Pulmonary artery endothelial cell (primary cell): Measurements from ENCODE around the gene NIF3L1. TPM values are rescaled to one million over a fixed set of nuclear protein-coding genes. Genes with fewer than 3 reads are reported as not detected.

Source experiments
- DNase-seq: peaks from one replicate; pipeline ENCODE4 v3.0.0-alpha.2; 2011; ENCODE audit warnings: low read depth, low spot score
- total RNA-seq: library from RNA; depleted of rRNA; stranded (reverse); fragments of >200 nt; gene quantifications from 2 replicates; pipeline ENCODE4 v1.2.3, GENCODE V29; 2014

NIF3L1 gene, protein sequence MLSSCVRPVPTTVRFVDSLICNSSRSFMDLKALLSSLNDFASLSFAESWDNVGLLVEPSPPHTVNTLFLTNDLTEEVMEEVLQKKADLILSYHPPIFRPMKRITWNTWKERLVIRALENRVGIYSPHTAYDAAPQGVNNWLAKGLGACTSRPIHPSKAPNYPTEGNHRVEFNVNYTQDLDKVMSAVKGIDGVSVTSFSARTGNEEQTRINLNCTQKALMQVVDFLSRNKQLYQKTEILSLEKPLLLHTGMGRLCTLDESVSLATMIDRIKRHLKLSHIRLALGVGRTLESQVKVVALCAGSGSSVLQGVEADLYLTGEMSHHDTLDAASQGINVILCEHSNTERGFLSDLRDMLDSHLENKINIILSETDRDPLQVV
- total RNA-seq = 14.6 and 27.0 TPM in 2 replicates

DNA sequence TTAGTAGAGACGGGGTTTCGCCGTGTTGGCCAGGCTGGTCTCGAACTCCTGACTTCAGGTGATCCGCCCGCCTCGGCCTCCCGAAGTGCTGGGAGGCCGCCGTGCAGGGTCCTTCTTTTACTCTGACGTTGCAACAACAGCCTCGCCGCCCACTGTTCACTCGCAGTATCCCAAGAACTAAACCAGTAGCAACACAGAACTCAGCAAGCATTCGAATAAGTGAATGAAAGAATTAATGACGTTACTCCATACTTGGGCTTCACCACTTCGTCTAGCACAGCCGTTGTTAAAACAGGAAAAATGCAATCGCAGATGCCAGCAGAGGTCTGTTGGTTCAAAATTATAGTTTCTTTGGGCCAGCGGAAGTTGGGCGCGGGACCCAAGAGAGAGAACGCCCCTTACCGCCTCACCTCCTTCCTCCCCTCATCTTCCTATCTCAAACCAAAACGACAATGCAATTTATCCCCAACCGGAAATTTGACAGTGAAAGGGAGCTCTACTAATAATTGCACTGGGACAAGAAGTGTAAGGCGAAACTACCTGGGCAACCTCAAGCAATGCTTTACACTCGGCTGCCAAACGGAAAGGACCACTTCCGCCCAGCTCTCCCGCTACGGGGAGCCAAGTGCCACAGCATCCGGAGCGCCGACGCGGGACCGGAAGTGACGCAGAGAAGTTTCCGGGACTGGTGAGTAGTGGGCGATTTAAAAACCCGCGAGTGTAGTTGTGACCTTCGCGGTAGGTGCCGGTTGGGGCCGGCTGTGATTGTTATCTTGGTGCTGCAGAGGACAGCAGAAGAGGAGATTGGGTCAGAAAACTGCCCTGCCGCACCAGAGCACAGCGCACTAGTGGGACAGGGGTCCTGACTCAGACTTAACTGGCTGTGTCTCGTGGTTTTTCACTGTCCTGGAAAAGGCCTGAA, at the start of gene NIF3L1, which contains the start of gene PPIL3:
Gene NIF3L1 (plus strand): TSS at position 668 of the 922 bp plus-strand sequence. CDS start 2,573 bp downstream, outside the sequence.
Gene PPIL3 (minus strand): TSS at position 374 of the 922 bp plus-strand sequence. CDS start 1,462 bp downstream, outside the sequence.
- DNase-seq = peak; percentile 91

DNA sequence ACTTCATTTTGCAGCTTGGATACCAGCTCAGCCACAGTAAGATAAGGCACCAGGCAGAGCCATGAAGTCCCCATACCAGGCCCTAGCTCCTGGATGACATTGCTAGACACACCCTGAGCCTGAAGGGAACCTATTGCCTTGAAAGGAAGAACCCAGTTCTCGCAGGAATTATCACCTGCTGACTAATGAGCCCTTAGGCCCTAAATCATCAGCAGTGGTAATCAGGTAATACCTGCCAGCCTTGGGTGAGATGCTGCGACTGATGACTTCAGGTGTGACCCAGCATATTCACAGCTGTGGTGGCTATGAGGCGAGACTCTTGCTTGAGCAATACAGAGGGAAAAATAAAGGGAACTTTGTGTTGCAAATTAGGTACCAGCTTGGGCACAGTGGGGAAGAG, 49.7 kb upstream of the NIF3L1 start:
- DNase-seq = no peak

DNA sequence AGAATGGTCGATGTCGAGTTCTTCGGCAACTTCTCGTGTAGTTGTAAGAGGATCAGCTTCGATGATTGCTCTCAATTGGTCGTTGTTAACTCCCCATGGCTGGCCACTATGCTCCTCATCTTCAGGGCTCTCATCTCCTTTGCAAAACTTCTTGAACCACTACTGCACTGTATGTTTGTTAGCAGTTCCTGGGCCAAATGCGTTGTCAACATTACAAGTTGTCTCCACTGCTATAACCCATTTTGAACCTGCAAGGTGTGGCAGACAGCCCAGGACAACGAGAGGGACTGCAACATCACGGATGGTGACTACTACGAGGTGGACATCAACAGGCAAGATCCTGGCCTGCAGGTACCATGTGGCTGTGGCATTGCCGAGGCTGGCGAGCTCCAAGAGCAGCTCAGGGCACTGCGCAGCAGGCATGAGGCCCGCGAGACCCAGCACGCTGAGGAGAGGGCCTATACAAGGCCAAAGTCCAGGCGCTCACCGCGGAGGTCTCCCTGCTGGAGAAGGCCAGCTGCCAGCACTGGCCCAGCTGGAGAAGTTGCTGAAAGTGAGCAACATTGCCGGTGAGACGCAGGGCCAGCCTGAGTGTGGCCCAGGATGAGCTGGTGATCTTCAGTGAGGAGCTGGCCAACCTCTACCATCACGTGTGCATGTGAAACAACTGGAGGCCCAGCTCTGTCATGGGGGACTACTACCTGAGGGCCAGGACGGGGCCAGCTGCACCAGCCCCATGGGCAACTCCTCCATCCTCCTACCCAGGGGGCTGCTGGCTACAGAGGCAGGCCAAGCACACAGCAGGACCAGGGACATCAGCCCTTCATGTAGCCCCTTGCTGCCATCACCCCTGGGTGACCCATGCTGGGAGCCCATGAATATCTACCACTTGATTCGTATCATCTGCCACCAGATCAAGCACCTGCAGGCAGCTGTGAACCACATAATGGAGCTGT, 44.9 kb upstream of the NIF3L1 start:
- DNase-seq = no peak

DNA sequence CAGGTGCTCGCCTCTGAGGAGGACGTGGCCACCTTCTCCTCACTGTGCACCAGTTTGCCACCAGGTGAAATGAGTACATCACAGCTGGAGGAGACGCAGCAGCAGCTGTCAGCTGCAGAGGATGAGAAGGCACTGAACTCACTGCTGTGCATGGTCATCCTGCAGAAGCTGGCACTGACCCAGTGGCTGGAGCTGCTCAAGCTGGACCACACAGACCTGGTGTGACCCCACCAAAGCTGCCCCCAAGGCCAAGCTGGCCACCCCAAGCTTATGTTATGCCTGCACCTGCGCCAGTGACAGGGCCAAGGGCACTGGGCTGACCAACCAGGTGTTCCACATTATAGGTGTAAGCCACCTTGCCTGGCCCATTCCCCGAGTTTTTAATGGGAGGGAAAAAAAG, 44.0 kb upstream of the NIF3L1 start:
- no peak for DNase-seq

DNA sequence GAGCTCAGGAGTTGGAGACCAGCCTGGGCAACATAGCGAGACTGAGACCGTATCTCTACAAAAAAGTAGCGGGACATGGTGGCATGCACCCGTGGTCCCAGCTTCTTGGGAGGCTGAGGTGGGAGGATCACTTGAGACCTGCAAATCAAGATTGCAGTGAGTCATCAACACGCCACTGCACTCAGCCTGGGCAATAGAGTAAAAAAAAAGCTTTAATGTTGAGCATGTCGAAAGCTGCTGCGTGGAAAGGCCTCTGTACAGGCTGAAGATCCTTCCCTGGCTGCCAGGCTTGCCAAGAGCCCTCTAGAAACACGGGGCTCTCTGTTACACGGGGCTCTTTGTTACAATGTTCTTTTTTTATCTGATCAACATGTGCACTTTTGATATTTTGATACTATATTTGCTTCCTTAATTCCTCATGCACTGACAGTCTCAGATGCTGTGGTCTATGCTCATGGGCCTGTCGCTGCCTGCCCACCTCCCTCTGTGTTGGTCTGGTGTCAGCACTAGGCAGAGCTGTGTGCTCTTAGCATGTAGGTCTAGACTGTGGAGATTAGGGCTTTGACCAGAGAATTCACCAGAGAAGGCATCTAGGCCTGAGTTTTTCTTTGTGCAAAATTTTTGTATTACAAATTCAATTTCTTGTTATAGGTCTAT, 43.4 kb upstream of the NIF3L1 start:
- no peak for DNase-seq

DNA sequence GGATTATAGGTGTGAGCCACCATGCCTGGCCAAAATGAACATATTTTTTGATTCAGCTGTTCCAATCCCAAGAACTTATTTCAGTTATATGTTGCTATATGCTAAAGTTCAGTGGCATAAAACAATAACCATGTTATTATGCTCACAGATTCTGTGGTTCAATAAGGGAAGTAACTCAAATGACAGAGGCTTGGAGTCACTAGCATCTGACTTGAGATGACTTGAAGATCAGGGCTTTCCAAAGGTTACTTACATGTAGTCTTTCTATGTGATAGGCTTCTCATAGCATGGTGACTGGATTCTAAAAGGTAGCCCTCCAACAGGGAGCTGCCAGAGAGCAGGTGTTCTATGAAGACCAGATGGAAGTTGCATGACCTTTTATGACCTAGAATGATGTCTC, 41.9 kb upstream of the NIF3L1 start:
- no peak for DNase-seq

DNA sequence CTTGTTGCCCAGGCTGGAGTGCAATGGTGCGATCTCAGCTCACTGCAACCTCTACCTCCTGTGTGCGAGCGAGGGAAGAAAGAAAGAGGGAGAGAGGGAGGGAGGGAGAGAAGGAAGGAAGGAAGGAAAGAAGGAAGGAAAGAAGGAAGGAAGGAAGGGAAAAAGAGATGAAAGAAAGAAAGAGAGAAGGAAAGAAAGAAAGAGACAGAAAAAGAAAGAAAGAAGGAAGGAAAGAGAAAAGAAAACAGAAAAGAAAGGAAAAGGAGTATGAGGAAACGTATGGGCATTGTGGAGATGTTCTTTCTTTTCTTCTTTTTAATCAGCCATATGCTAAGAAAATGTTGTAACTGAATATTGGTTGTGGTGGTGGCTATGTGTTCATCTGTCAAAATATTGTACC, 41.2 kb upstream of the NIF3L1 start:
- DNase-seq = no peak

DNA sequence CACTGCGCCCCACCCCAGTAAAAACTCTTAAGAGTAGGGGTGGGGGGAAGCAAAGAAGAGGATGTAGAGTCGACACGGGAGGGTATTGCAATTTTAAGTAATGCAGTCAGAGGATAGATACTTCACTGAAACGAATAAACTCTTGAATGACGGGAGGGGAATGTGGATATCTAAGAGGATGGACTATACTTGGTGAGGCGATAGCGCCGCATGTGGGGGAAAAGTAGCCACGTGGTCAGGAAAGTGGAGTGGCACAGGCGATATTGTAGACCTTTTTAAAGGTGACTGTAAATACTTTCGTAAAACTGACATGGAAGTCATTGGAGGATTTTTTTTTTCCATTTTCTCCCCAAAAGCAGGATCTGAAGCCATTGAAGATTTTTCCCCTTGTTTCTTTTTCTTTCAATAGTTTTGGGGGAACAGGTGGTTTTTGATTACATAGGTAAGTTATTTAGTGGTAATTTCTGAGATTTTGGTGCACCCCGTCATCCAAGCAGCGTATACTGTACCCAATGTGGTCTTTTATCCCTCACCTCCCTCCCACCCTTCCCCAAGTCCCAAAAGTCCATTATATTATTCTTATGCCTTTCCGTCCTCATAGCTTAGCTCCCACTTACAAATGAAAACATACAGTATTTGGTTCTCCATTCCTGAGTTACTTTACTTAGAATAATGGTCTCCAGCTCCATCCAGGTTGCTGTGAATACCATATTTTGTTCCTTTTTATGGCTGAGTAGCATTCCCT, 38.5 kb upstream of the NIF3L1 start:
- DNase-seq = no peak

DNA sequence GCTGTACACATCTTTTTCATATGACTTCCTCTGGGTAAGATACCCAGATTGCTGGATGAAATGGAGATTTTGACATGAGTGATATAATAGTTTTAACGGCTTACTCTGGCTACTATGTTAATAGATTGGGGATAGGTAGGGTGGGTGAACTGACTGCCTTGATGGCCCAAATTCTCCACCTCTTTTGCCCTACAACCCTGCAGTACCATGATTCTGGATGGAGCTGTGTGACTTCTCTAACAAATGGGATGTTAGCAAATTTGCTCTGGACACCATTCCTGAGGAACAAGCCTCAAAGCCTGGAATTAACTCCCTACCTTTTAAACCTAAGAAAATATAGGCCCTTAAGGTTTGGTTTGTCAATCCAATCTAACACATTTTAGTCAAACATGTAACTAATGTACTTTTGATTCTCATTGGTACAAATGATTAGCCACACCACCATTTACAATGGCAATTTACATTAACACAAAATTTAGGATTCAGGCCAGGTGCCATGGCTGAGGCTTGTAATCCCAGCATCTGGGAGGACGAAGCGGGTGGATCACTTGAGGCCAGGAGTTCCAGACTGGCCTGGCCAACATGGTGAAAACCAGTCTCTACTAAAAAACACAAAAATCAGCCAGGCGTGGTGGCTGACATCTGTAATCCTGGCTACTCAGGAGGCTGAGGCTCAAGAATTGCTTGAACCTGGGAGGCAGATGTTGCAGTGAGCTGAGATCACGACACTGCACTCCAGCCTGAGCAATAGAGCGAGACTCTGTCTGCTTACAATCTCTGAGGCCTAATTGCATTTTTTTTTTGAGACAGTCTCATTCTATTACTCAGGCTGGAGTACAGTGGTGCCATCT, 37.5 kb upstream of the NIF3L1 start:
- no peak for DNase-seq

DNA sequence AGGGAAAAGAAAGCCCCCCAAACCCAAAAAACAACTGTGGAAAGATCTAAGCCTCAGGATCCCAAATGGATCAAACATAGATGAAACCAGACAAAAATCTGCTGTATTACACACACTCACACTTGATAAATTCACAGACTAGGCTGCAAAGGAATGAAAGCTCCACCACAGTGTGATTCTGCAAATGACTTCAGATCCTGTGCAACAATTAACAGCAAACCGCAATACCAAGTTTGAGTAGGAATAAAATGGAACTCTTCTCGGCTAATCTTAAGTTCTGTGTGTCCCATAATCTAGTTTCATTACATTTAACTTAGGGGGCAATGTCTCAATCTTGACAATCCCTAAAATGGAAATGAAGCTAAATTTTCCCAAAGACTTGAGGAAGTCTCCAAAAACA, 36.6 kb upstream of the NIF3L1 start:
- no peak for DNase-seq

DNA sequence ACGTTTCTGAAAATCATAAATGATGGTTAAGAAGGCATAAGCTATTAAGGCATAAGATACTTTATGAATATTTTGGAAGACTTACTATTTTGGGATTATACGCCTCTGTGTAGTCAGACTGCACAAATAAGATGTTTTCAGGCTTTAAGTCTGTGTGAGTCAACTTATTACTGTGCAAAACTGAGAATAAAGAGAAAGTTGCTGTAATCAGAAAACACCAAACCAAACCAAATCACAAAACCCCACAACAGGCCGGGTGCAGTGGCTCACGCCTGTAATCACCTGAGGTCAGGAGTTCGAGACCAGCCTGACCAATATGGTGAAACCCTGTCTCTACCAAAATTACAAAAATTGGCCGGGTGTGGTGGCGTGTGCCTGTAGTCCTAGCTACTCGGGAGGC, 32.4 kb upstream of the NIF3L1 start:
- no peak for DNase-seq

DNA sequence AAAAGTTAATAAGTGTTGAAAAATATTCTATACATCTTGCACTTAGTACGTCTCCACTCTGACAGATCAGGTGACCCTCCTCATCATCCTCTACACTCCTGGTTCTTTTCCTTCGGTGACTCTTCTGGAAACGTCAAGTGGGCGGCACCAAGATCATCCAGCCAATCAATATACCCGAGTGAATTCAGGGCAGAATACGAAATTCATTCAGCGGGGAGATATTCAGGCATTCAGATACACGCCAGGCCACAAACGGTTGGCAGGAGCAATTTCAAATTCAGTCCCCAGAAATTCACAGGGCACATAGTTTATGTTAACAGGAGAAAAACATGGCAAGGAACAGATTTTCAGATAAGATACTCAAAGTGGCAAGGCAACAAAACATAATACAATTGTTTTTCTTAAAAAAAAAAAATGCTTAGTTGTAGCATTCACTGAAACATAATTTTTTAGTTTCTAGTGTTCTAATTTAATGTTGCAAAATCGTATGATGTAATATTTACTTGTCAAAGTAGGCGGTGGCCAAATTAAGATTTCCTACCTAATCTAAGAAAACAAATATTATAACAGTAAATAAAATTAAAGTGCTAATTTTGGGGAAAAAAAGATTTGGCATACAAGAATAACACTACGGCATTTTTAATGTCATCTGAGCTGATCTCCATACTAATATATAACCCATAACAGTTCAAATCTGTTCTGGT, 28.9 kb upstream of the NIF3L1 start:
- DNase-seq = no peak

DNA sequence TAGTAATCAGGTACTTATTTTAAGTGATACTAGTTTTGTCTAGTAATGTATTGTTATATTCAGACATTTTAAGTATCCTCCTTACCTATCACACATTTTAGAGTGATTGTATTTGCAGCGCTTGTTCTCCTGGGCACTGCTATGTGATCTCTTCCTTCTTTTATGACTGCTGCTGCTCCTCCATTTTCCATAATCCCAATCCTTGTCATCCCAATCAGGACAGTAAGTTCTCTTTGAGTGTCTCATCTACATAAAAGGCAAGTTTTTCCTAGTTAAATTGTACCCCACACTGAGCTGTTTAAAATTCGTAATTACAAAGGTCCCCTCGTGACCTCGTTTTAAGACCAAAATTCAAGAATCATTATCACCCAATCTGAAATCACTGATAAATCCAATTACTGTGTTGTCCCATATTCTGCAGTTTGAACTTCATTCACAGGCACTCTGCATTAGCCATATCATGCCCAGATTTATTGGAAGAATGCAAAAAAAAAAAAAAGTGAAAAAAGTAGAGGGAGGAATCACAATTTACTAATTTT, 27.5 kb upstream of the NIF3L1 start:
- DNase-seq = no peak

DNA sequence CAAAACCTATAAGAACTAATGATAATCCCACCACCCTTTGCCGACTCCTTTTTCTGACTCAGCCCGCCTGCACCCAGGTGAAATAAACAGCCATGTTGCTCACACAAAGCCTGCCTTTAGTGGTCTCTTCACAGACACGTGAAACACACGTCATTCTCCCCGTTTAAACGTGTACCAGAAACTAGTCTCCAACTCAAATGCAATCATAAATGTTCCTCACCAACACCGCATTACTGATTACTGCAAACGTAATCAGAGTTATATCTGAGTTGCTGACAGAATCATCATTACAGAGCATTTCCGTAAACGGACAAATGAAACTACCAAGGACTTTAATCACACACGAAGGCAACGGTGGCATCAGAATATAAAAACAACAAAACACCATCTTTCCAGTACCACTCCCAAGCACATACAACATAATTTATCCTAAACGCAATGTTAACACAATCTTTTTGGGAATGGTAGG, 26.6 kb upstream of the NIF3L1 start:
- no peak for DNase-seq

DNA sequence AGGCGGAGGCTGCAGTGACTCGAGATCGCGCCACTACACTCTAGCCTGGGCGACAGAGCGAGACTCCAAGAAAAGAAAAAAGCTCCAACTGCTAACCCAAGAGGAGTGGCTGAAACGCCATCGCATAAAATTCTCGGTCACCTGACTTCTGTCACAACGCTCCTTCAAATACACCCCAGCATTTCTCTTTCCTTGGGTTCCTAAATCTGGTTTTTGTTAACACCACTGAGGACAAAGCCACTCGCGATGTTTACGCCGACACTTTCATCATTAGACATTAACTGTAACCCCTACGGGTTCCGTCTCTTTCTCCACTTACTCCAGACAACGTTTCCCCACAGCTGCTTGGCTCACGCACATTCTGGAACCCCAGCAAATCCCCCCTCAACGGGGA, 25.4 kb upstream of the NIF3L1 start:
- DNase-seq = no peak

DNA sequence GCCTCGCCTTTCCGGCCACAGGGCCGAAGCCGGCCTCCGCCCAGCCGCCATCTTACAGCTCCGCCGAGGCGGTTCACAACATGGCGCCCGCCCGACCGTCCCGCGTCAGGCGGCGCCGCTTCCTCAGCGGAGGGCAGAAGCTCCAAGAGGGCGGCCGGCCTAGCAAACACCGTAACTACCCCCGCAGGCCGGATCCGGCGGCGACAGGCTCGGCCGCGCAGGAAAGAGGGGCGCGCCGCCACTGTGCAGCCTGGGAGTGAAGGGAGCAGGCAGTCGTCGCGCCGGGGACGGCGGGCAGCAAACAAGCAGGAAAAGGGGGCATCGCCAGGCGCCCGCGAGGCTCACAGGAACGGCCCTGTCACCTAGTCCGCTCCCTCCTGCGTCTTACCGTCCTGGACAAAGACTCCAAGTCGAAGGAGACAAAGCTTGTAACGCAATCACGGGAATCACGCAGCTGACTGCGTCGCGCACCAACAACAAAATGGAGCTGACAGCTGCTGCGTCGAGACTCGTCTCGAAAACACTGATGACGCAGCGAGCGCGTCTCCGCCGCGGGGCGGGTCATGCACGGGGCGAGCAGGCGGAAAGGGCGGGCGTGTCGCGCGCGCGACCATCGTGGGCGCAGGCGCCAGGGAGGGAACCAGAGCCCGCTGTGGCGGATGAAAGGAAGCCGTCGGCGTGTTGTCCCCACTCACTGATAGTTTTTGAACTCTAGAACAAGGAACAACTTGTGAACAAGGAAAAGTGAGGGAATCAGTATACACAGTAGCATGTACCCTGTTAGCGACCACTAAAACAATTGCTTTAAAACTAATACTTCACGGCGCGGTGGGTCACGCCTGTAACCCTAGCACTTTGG, 24.8 kb upstream of the NIF3L1 start, which contains the start of gene CLK1:
Gene CLK1 (minus strand): TSS at position 483 of the 859 bp plus-strand sequence. CDS start 2,796 bp downstream, outside the sequence.
- DNase-seq = peak; percentile 80

DNA sequence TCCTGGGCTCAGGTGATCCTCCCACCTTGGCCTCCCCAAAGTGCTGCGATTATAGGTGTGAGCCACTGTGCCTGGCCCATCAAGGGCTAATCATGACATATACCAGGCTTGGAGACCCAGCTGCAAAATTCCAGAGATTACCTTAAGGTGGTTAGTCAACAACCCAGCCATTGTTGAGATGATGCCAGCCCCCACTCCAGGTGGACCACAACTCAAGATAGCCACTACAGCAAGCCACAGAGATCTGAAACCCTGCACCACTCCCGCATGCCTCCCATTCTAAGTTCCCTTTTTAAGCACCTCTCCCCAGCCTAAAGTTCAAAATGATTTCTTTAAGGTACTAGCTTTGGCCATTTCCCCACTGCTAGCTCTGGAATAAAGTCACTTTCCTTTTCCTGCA, 20.2 kb upstream of the NIF3L1 start:
- DNase-seq = no peak
